HG03354 (cell line): ENCODE measurements around the gene YEATS2.
"Not testable (repeated sequence)": the region's sequence is repeated elsewhere in the genome, so short reads cannot be mapped to it uniquely, and the experiment has no call there.

Experiments used
- ATAC-seq: cut with Tn5 transposase; IDR thresholded peaks from one replicate; pipeline ENCODE4 v1.9.1; 2021; ENCODE audit warnings: mild to moderate bottlenecking; ENCODE audit not compliant: unreplicated experiment, poor library complexity, severe bottlenecking

The YEATS2 gene

DNA sequence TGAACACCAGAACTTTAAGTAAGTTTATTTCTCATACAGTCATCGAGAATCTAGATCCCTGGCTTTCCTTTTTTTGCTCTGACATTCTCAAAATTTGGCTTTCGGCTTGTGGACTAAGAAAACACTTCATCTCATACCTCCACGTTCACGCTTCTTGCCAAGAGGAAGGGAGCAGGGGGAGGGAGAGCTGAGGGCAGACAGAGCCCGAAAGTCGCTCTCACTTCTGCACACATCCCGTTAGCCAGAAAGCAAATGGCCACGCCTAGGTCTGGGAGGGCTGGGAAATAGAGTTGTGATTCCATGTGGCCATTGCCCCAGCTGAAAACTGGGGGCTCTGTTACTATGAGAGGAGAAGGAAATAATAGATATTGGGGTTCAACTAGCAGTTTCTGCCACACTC lies 70.5 kb downstream of the YEATS2 start:
- ATAC-seq = no peak

DNA sequence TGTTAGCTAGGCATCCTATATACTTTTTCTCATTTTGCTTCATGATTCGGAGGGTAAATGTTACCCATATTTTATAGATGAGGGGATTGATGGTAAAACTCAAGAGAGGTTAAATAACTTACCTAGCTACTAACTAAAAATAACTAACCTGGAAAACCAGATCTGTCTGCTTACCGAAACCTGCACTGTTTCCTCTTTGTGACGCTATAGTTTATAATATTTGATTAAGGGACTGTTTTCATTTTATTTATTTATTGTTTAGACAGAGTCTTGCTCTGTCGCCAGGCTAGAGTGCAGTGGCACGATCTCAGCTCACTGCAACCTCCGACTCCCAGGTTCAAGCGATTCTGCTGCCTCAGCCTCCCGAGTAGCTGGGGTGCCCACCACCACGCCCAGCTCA lies 71.9 kb downstream of the YEATS2 start:
- no peak for ATAC-seq

DNA sequence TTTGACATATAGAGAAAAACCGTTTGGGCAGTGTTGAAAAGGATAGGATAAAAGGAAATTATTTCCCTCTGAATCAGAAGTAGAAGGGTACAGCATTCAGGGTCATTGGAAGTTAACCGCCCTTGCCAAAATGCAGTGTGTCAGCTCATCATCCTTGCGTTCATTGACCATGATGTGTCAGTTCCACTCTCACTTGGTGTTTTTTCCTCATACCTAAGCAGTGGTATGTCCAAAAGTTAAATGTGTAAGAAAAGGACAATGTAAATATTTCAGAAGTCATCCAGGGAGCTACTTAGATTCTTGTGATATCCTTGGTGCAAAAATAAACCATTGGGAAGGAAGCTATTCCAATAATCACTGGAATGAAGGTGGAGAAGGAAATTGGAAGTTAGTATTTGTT lies 77.0 kb downstream of the YEATS2 start:
- no peak for ATAC-seq

DNA sequence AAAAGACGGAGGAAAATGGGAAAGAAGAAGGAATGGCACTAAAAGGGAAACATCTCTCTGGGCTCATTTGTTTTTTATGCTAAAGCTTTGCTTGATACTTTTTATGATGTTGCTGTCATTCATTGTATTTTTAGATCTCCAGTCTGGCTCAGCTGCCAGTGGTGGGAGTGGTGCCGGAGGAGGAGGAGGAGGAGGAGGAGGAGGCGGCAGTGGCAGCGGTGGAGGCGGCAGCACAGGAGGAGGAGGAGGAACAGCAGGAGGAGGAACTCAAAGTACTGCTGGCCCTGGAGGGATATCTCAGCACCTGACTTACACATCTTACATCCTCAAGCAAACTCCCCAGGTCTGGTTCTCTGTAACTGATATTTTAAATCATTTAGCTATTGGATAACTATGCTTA lies 78.2 kb downstream of the YEATS2 start:
- no peak for ATAC-seq

DNA sequence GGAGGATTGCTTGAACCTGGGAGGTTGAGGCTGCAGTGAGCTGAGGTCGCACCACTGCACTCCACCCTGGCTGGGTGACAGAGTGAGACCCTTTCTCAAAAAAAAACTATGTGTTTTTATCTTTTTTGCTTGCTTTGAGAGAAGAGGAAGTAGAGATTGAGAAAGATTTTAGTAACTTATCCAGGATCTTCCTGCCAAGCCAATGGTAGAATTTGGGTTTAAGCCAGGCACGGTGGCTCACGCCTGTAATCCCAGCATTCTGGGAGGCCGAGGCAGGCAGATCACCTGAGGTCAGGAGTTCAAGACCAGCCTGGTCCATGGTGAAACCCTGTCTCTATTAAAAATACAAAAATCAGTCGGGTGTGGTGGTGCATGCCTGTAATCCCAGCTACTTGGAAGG lies 78.9 kb downstream of the YEATS2 start:
- ATAC-seq = not testable (repeated sequence)

DNA sequence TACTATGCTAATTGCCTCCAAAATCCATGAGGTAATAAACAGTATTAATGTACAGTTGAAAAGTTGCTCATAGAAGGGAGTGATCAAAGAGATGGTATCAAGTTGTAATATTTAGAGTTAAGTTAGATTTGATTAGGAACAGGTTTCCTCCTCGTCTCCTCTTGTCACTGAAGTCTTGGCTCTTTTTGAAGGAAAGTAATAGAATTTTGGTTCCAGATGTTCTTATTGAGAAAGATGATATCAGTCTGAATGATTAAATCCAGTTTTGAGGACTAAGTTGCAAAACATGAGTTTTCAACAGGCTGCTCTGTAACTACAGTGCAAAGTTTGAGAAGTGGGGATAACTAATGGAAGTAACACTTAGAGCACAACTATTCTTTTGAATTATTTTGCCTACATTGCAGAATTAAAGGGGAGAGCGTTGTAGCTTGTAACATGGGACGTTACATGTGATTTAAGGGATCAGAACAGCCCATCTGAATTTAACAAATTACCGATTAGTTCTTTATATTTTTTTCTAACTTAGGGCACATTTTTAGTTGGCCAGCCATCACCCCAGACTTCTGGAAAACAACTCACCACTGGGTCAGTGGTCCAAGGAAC lies 79.5 kb downstream of the YEATS2 start:
- no peak for ATAC-seq

DNA sequence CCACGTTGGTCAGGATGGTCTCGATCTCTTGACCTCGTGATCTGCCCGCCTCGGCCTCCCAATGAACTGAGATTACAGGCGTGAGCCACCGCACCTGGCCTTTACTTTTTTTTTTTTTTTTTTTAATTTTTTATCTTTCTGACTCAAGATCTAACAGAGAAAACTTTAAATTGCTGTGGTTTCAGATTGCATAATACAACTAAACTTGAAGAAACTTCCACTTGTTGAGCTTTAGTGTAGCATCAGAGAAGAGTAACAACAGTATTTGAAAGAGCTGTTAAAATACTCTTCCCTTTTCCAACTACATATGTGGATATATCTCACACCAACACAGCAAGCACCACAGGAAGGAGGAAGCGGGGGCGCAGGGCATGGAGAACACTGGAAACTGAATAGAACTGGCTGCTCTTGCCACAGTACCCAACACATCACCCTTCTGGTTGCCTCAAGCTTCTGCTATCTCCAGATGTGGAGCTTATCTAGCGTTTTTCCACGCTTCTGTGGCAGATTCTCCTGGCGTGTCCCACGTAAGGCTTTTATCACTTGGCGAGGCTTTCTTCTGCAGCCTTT lies 82.4 kb downstream of the YEATS2 start:
- no peak for ATAC-seq

DNA sequence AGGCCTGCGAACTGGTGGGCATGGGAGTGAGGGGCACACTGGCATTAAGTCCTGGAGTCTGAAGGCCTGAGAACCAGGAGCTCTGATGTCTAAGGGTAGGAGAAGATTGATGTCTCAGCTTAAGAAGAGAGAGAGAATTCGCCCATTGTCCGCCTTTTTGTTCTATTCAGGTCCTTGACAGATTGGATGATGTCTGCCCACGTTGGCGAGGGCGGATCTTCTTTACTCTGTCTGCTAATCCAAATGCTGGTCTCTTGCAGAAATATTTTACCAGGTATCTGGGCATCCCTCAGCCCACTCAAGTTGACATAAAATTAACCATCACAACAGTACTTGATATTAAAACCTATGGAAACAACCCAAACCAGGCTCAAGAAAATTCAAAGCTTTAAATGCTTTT lies 83.6 kb downstream of the YEATS2 start:
- ATAC-seq = no peak

DNA sequence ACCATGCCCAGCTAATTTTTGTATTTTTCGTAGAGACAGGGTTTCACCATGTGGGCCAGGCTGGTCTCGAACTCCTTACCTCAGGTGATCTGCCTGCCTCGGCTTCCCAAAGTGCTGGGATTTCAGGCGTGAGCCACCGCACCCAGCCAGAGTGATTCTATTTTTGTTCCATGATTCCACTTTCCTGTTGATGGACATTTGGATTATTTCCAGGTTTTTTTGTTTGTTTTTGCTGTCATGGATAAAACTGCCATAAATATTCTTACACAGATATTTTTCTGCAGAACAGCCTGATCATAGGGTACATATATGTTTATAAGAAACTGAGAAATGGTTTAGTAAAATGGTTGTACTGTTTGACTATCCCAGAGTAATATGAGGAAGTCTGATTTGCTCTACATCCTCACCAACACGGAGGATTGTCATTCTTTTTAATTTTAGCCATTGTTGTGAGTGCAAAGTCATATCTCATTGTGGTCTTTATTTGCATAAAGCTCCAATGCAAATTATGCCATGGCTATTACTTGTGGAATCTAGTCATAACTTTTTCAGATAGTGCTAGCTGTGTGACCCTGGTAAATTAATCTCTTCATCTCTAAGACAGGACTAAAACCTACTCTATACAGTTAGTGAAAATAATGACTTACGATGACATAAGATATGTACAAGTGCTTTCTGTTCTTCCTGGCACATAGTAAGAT lies 85.1 kb downstream of the YEATS2 start:
- ATAC-seq = no peak

DNA sequence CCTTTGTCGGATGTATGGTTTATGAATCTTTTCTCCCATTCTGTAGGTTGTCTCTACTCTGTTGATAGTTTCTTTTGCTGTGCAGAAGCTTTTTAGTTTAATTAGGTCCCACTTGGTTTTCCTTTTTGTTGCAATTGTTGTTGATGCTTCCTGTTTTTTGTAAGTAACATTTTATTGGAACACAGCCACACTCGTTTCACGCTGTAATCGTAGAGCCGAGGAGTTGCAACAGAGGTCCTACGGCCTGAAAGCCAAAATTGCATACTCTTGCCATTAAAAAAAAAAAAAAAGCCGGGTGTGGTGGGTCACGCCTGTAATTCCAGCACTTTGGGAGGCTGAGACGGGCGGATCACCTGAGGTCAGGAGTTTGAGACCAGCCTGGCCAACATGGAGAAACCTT lies 86.9 kb downstream of the YEATS2 start:
- not testable (repeated sequence) for ATAC-seq

DNA sequence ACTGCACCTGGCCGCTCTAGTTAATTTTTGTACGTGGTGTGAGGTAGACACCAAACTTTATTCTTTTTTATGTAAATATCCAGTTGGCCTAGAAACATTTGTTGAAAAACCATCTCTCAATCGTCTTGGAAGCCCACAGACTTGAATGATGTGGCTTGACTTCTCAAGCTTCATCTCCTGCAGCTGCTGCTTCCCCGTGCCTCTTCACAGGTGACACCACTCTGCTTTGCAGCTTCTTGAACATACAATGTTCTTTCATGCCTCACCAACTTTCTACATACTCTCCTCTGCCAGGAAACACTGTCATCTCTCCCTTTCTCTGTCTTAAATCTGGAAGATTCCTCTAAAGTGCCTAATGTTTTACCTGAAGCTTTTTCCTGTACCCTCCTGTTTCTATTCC lies 92.2 kb downstream of the YEATS2 start:
- ATAC-seq = no peak

DNA sequence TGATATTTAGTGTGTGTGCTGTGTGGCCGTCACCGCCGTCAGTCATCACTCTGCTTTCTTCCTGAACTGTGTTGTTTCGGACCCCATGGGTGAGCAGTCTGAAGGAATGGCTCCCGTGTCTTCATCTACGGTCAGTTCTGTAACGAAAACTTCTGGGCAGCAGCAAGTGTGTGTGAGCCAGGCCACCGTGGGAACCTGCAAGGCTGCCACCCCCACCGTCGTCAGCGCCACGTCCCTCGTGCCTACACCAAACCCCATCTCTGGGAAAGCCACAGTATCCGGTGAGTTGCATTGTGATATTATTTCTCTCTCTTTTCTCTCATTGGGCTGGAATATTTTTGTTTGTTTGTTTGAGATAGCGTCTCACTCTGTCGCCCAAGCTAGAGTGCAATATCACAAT lies 93.1 kb downstream of the YEATS2 start:
- no peak for ATAC-seq

DNA sequence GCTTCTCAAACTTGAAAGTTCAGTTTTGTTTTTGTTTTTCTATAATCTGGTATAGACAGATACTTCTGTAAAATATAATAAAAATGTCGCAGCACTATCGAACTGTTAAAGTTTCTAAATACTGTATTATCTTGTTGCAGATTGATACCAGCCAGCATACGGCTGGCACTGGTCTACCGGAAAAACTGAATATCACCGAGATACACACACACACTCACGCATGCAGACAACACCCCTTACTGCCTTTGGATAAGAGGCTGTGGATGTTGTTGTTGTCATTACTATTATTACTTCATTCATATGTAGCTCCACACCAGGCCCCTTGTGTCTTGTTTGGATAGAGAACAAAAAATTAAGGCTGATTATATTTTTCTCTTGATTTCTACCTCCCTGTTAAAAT lies 95.4 kb downstream of the YEATS2 start:
- no peak for ATAC-seq

DNA sequence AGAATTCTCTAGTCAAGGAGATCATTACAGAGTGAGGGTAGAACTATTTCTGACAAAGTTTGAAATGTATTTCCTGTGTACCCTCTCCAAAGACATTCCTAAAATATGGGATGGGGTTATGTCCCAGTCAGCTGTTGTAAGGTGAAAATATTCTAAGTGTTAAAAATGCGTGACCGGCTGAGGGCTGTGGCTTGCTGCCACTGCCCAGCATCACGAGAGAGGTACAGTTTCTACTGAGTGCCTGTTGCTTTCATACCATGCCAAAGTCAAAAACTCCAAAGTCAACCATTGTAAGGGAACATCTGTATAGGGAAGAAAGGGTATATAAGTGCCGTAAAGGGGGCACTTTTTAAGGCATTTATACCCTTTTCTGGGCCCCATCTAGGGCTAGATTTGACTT lies 96.9 kb downstream of the YEATS2 start:
- ATAC-seq = no peak

DNA sequence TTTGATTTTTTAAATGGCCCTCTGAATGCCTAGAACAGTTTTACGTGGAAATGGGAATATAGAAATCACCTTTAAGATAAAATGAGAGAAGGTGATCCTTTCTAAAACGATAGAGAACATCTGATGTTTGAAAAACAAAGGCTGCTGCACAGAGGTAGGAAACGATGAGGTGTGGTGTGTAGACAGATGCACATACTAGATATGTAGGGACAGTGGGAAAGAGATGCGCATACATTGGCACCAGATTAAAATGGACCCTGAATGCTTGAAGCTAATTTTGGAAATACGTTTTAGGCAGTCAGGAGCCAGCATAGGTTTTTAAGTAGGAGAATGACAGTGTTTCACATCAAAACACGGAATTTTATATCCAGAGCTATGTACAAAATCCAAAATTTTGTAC lies 98.8 kb downstream of the YEATS2 start:
- no peak for ATAC-seq

DNA sequence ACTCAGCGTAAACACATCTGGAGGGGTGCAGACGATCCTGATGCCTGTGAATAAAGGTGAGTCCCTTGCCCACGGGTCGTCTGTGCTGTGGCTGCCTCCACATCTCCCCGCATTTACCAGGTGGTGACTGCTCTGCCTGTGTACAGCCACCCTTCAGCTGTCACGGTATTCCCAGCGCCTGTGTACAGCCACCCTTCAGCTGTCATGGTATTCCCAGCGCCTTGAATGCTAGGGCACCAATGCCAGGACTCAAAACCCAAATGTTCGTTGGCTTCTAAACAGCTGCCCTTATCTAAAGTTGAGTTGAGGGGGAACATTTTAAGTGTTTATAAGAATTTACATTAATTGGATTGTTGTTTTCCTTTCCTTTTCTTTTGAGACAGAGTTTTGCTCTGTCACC lies 100.4 kb downstream of the YEATS2 start:
- no peak for ATAC-seq

DNA sequence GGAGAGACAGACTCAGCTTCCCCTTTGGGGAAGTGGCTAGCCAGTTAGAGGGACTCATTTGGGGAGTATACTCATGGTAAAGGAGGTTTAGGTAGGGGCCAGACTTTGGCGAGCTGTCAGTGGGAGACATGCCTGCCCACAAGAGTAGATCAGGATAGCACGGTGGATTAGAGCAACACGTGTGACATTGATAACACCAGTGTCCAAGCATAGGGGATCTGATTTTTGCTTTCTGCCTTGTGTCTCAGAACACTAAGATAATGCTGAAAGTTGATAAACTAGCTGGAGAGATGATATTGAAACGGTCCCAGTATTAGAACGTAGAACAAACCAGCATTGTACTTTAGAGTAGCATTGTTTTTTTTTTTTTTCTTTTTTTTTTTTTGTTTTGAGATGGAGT lies 101.9 kb downstream of the YEATS2 start:
- no peak for ATAC-seq

DNA sequence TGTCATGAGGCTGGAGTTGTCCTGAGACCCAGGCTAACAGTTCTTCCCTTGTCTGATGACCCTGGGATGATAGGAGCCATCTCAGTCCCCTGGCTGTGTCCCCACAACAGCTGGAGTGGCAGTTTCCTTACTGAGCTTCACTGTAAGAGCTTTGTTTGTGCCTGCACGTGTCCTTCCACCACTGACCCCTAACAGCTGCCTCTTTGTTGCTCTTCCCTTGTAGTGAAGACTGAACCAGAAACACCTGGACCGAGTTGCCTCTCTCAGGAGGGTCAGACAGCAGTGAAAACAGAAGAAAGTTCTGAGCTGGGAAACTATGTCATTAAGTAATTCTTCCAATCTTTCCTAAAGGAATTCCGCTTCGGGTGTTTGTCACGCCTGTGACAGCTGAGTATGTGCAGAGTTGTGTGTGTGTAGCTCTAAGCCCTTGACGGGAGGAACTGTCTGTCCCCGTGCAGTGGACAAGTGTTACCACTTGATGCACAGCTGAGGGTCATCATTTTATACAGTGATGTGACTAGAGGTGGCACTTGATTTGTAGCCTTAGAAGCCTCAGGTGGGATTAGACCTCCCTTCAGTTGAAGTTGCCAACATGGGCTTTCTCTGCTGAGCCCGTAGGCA lies 102.8 kb downstream of the YEATS2 start:
- no peak for ATAC-seq

DNA sequence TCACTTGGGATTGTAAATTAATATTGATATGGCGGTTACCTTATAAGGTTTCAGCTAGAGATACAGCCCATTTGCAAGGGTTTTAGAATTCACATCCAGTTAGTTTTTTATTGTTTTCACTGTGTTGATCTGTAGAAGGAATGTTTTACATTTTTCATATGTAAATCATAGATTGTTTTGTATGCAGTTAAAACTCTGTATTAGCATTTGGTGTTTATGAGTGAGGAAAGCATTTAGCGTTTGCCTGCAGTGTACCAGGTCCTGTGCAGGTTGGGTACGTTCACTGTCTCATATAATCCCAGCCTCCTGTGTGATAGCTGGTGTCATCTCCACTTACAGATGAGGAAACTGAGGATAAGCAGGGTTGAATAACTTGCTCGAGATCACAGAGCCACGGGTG lies 104.0 kb downstream of the YEATS2 start:
- no peak for ATAC-seq

DNA sequence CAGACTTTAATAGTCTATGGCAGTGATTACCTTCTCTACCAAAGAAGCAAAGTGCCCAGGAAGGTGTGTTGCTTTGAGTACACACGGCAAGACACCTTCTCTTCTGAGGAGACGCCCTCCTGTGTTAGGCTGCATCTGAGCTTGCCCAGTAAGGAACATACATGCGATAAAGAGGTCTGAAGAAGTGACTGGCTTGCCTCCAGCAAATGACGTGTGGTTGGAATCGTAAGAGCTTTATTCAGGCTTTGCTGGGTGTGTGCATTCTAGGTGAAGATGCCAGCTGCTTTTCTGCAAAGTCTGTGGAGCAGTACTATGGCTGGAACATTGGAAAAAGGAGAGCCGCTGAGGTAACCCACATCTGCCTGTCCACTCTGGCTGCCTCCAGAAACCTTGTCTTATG lies 105.4 kb downstream of the YEATS2 start:
- ATAC-seq = no peak

DNA sequence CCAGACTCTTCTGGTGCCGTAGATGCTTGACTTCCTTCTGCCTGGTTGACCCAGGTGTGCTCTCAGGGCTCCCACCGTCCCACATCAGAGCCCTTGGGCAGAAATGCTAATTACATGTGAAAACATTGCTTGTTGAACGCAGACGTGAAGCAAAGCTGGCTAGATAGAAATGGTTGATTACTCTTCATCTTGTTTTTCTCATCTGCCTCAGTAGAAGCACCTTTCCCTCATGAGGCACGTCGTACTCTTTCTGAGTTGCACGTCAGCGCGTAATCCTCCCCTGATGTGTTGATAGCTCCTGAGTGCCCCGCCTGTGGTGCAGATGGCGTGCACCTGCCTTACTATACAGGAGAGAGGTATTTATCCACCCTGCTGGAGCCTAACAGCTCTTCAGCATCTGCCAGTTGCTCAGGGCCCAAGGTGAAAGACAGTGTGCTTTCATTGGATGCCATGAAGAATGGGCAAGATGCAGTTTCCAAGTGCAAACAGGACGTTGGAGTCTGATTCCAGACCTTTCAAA lies 109.7 kb downstream of the YEATS2 start:
- ATAC-seq = no peak
